Transverse colon (tissue), 3 donors: ENCODE results near the gene SPATA25.

ENCODE experiments used
- POLR2A ChIP-seq: fragments of 450-650 bp; IDR thresholded peaks from one replicate; pipeline ENCODE4 v1.6.1; 2016; ENCODE audit warnings: antibody characterized with exemption, mild to moderate bottlenecking, moderate library complexity
- TF ChIP-seq, protein P1 (sequence below), 5 experiments: fragments of 200-600 bp in 3 of 5; fragments of 450-650 bp in 2 of 5; sonication (generic) in 3 of 5; IDR thresholded peaks; 1 replicate in 2 of 5; 2 replicates in 3 of 5; pipeline ENCODE4 v1.5.1; 2016 to 2017; ENCODE audit warnings: antibody characterized with exemption in 5 of 5, inconsistent platforms in 3 of 5, mild to moderate bottlenecking in 2 of 5, moderate library complexity in 1 of 5

DNA sequence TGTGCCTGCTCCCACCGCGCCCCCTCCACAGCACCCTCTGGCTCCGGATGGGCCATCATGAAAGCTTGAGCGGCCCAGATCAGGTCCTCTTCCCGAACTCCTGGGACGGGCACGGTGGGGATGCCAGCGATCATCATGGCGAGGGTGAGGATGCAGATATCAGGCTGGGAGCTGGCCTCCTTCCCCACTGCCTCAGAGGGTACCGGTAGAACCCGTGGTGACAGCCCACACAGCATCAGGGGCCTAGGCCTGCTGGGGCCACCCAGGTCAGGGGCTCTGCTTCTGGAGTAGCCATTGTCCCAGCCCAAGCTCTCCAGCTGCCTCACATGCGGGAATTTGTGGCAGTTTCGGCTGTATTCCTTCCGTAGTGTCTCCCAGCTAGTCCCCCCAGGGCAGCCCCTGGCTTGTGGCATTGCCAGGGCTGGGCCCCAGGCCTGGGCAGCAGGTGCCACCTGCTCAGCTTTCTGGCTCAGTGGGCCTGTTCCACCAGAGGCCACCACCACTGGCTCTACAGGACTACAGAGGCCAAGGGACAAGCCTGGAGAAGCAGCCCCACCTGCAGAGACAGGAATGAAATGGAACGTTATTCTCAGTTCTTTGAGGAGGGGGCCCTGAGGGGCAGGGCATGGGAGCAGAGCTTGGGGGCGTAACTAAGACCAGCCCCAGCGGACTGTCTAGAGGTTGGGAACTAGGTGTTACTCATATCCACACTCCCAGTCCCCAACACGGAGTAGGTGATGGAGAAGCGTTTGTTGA, 654 bp downstream of the SPATA25 start:
- TF ChIP-seq POLR2A = no peak
- TF ChIP-seq, protein P1, sequence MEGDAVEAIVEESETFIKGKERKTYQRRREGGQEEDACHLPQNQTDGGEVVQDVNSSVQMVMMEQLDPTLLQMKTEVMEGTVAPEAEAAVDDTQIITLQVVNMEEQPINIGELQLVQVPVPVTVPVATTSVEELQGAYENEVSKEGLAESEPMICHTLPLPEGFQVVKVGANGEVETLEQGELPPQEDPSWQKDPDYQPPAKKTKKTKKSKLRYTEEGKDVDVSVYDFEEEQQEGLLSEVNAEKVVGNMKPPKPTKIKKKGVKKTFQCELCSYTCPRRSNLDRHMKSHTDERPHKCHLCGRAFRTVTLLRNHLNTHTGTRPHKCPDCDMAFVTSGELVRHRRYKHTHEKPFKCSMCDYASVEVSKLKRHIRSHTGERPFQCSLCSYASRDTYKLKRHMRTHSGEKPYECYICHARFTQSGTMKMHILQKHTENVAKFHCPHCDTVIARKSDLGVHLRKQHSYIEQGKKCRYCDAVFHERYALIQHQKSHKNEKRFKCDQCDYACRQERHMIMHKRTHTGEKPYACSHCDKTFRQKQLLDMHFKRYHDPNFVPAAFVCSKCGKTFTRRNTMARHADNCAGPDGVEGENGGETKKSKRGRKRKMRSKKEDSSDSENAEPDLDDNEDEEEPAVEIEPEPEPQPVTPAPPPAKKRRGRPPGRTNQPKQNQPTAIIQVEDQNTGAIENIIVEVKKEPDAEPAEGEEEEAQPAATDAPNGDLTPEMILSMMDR (IDR thresholded peaks at IDR 0.05) = no peak
